ENCODE measurements around the gene CNTNAP2. TPM values are rescaled to one million over a fixed set of nuclear protein-coding genes. Genes with fewer than 3 reads are reported as not detected.

CNTNAP2 gene
- total RNA-seq, 4 donors from 2014 or later, result 0.91 to 16.0 TPM; not detected in 2

GRCh38 chr7:147578196-147578595, 1461.6 kb downstream of the CNTNAP2 start:
- H3K9me3 ChIP-seq, result no peaks in the 10 kb centered on the region
- no peaks in the 10 kb centered on the region for H3K36me3 ChIP-seq
- H3K4me3 ChIP-seq, result no peak overlapping the region
- intact Hi-C loops (cut with DNase I; ENCODE audit: low total_unique reads), result no loop called here
- no peak for TF ChIP-seq CTCF (IDR thresholded peaks at IDR 0.05)
- TF ChIP-seq POLR2A (IDR thresholded peaks at IDR 0.05), result no peak
- no peak for DNase-seq
- H3K27me3 ChIP-seq, result no peaks in the 10 kb centered on the region
- no peak overlapping the region for H3K27ac ChIP-seq
- no peaks in the 10 kb centered on the region for H3K4me1 ChIP-seq

GRCh38 chr7:147579148-147579547, 1462.5 kb downstream of the CNTNAP2 start:
- no peak for TF ChIP-seq CTCF (IDR thresholded peaks at IDR 0.05)
- no peak for TF ChIP-seq POLR2A (IDR thresholded peaks at IDR 0.05)
- H3K27ac ChIP-seq, result no peak overlapping the region
- intact Hi-C loops (cut with DNase I; ENCODE audit: low total_unique reads), result no loop called here
- no peaks in the 10 kb centered on the region for H3K9me3 ChIP-seq
- H3K27me3 ChIP-seq, result no peaks in the 10 kb centered on the region
- H3K36me3 ChIP-seq, result no peaks in the 10 kb centered on the region
- no peak for DNase-seq
- no peaks in the 10 kb centered on the region for H3K4me1 ChIP-seq
- H3K4me3 ChIP-seq, result no peak overlapping the region

- no peaks in the 10 kb centered on the region for H3K36me3 ChIP-seq
- H3K27me3 ChIP-seq, result no peaks in the 10 kb centered on the region
- no peak overlapping the region for H3K4me3 ChIP-seq
- DNase-seq, result no peak
- no peaks in the 10 kb centered on the region for H3K4me1 ChIP-seq
- H3K27ac ChIP-seq, result no peak overlapping the region
- H3K9me3 ChIP-seq, result no peaks in the 10 kb centered on the region
- no peak for TF ChIP-seq CTCF (IDR thresholded peaks at IDR 0.05)
- TF ChIP-seq POLR2A (IDR thresholded peaks at IDR 0.05), result no peak
- intact Hi-C loops (cut with DNase I; ENCODE audit: low total_unique reads), result no loop called here
Measured at GRCh38 chr7:147584771-147585193, 1468.2 kb downstream of the CNTNAP2 start.

GRCh38 chr7:147586110-147586509, 1469.5 kb downstream of the CNTNAP2 start:
- Histone ChIP-seq H3K36me3 (no peaks in the 10 kb centered on the region), H3K9me3 (no peaks in the 10 kb centered on the region), H3K4me1 (no peaks in the 10 kb centered on the region), H3K27ac (no peak overlapping the region), H3K4me3 (no peak overlapping the region), H3K27me3 (no peaks in the 10 kb centered on the region)
- TF ChIP-seq POLR2A (IDR thresholded peaks at IDR 0.05) (no peak), CTCF (IDR thresholded peaks at IDR 0.05) (no peak)
- no peak for DNase-seq
- intact Hi-C loops (cut with DNase I; ENCODE audit: low total_unique reads), result no loop called here

- Histone ChIP-seq H3K27me3 (no peaks in the 10 kb centered on the region), H3K27ac (no peak overlapping the region), H3K36me3 (no peaks in the 10 kb centered on the region), H3K9me3 (no peaks in the 10 kb centered on the region), H3K4me1 (no peaks in the 10 kb centered on the region), H3K4me3 (no peak overlapping the region)
- intact Hi-C loops (cut with DNase I; ENCODE audit: low total_unique reads), result no loop called here
- TF ChIP-seq POLR2A (IDR thresholded peaks at IDR 0.05) (no peak), CTCF (IDR thresholded peaks at IDR 0.05) (no peak)
- DNase-seq, result no peak
Measured at GRCh38 chr7:147586526-147586925, 1469.9 kb downstream of the CNTNAP2 start.

Data from uterus (tissue), 4 donors.